H1 (cell line): ENCODE measurements around the gene PPME1. TPM values are rescaled to one million over a fixed set of nuclear protein-coding genes. Genes with fewer than 3 reads are reported as not detected.
"Not testable (repeated sequence)": the region's sequence is repeated elsewhere in the genome, so short reads cannot be mapped to it uniquely, and the experiment has no call there.

ENCODE experiments used
- CTCF ChIA-PET: fragments of 300-600 bp; sonication (Branson Sonifier 250); formaldehyde crosslinking; loops from one replicate; lab custom pipeline; 2021; ENCODE audit not compliant: partially characterized antibody; lab: Charles Lee
- POLR2A ChIA-PET: fragments of 300-600 bp; sonication (Branson Sonifier 250); formaldehyde crosslinking; loops from one replicate; lab custom pipeline; 2021; ENCODE audit warnings: inconsistent platforms; ENCODE audit not compliant: partially characterized antibody; lab: Charles Lee
- DNase-seq, 2 experiments: peaks; one replicate each; pipeline versions ENCODE4 v3.0.0 to v3.0.0-alpha.2; 2010 to 2022; ENCODE audit warnings: low spot score in 2 of 2, low read depth in 1 of 2, mixed read lengths in 1 of 2
- FAIRE-seq: peaks from 2 replicates; lab custom pipeline; 2011; peaks lifted over from hg19 to GRCh38; lab: Jason Lieb, UNC
- H2AFZ ChIP-seq: 2 replicates; pipeline ENCODE4 v1.8.1; 2012; ENCODE audit warnings: low read length, inconsistent platforms
- H2AK5ac ChIP-seq: 2 replicates; pipeline ENCODE4 v1.6.1; 2013; ENCODE audit warnings: low read depth, low read length
- H2BK120ac ChIP-seq: replicated peaks from 2 replicates; pipeline ENCODE3; 2013; ENCODE audit warnings: low read depth, low read length, inconsistent platforms
- H2BK12ac ChIP-seq: 2 replicates; pipeline ENCODE4 v1.6.1; 2013; ENCODE audit warnings: low read depth, low read length
- H2BK15ac ChIP-seq: 2 replicates; pipeline ENCODE4 v1.6.1; 2013; ENCODE audit warnings: low read length
- H2BK20ac ChIP-seq: 2 replicates; pipeline ENCODE4 v1.6.1; 2013; ENCODE audit warnings: low read length
- H2BK5ac ChIP-seq: 2 replicates; pipeline ENCODE4 v1.6.1; 2013; ENCODE audit warnings: low read depth, low read length
- H3K14ac ChIP-seq: 2 replicates; pipeline ENCODE4 v1.6.1; 2013; ENCODE audit warnings: inconsistent platforms; ENCODE audit not compliant: insufficient read length
- H3K18ac ChIP-seq: 2 replicates; pipeline ENCODE4 v1.6.1; 2013; ENCODE audit warnings: low read length; ENCODE audit errors: extremely low read depth
- H3K23ac ChIP-seq: 2 replicates; pipeline ENCODE4 v1.6.1; 2013; ENCODE audit warnings: inconsistent platforms; ENCODE audit not compliant: insufficient read length
- H3K23me2 ChIP-seq: 2 replicates; pipeline ENCODE4 v1.6.1; 2013; ENCODE audit warnings: low read depth, low read length
- H3K27ac ChIP-seq: 2 replicates; pipeline ENCODE4 v1.6.1; 2011; ENCODE audit warnings: low read depth, low read length, inconsistent platforms
- H3K27me3 ChIP-seq, 4 experiments: replicated peaks in 1 of 4; 1 replicate in 1 of 4; 2 replicates in 3 of 4; pipeline versions ENCODE4 v1.6.1 to v1.8.1; 2011 to 2013; ENCODE audit warnings: low read length in 3 of 4, mild to moderate bottlenecking in 3 of 4, inconsistent platforms in 2 of 4, mixed read lengths in 2 of 4, moderate library complexity in 1 of 4; ENCODE audit not compliant: control insufficient read depth in 3 of 4, insufficient read depth in 3 of 4; ENCODE audit errors: extremely low read depth in 1 of 4
- H3K36me3 ChIP-seq, 4 experiments: 2 replicates each; pipeline versions ENCODE4 v1.6.1 to v1.8.1; 2011 to 2013; ENCODE audit warnings: mild to moderate bottlenecking in 4 of 4, low read length in 3 of 4, moderate library complexity in 2 of 4, control low read depth in 1 of 4, inconsistent platforms in 1 of 4; ENCODE audit not compliant: insufficient read depth in 4 of 4, control insufficient read depth in 2 of 4
- H3K4ac ChIP-seq: replicated peaks from 2 replicates; pipeline ENCODE3; 2013; ENCODE audit warnings: low read length, low read depth, mixed read lengths, inconsistent platforms; ENCODE audit not compliant: insufficient read length
- H3K4me1 ChIP-seq, 4 experiments: replicated peaks in 1 of 4; 1 replicate in 1 of 4; 2 replicates in 3 of 4; pipeline versions ENCODE4 v1.6.1 to v1.8.1; 2011 to 2013; ENCODE audit warnings: low read length in 3 of 4, inconsistent platforms in 2 of 4, mixed read lengths in 1 of 4; ENCODE audit not compliant: insufficient read depth in 4 of 4, control insufficient read depth in 3 of 4
- H3K4me2 ChIP-seq, 2 experiments: 2 replicates each; pipeline versions ENCODE4 v1.6.1 to v1.8.1; 2011 to 2013; ENCODE audit warnings: low read depth in 2 of 2, low read length in 2 of 2, control low read depth in 1 of 2, inconsistent platforms in 1 of 2, mild to moderate bottlenecking in 1 of 2; ENCODE audit not compliant: insufficient read depth in 1 of 2
- H3K4me3 ChIP-seq, 4 experiments: fragments of 200-600, 300-600 bp in 1 of 4; sonication (generic), shearing (Covaris generic), sonication (Bioruptor Twin) in 1 of 4; 2 replicates each; pipeline versions ENCODE4 v1.5.1 to v1.8.1; 2011 to 2016; ENCODE audit warnings: low read length in 4 of 4, low read depth in 3 of 4, control low read depth in 2 of 4, inconsistent platforms in 2 of 4, mild to moderate bottlenecking in 2 of 4, mixed read lengths in 1 of 4, moderate library complexity in 1 of 4; ENCODE audit not compliant: insufficient read depth in 2 of 4; ENCODE audit errors: extremely low read depth in 1 of 4
- H3K56ac ChIP-seq: replicated peaks from 2 replicates; pipeline ENCODE3; 2013; ENCODE audit warnings: low read depth, mild to moderate bottlenecking, mixed read lengths, low read length, inconsistent platforms; ENCODE audit not compliant: insufficient read length
- H3K79me1 ChIP-seq: 2 replicates; pipeline ENCODE4 v1.6.1; 2013; ENCODE audit warnings: low read depth, low read length, control low read depth
- H3K79me2 ChIP-seq, 2 experiments: 2 replicates each; pipeline versions ENCODE4 v1.6.1 to v1.8.1; 2012 to 2013; ENCODE audit warnings: low read length in 2 of 2, mild to moderate bottlenecking in 2 of 2, inconsistent platforms in 1 of 2; ENCODE audit not compliant: insufficient read depth in 2 of 2, control insufficient read depth in 1 of 2
- H3K9ac ChIP-seq, 4 experiments: replicated peaks in 1 of 4; 1 replicate in 1 of 4; 2 replicates in 3 of 4; pipeline versions ENCODE4 v1.6.1 to v1.8.1; 2011 to 2013; ENCODE audit warnings: low read depth in 3 of 4, low read length in 3 of 4, control low read depth in 2 of 4, mild to moderate bottlenecking in 2 of 4, moderate library complexity in 2 of 4, inconsistent platforms in 1 of 4; ENCODE audit errors: extremely low read depth in 1 of 4
- H3K9me3 ChIP-seq, 2 experiments: 2 replicates each; pipeline versions ENCODE4 v1.6.1 to v1.8.1; 2012 to 2013; ENCODE audit warnings: mild to moderate bottlenecking in 2 of 2, moderate library complexity in 2 of 2, control low read depth in 1 of 2, inconsistent platforms in 1 of 2, low read depth in 1 of 2, low read length in 1 of 2, mixed read lengths in 1 of 2; ENCODE audit not compliant: insufficient read depth in 2 of 2
- H4K20me1 ChIP-seq, 2 experiments: replicated peaks in 1 of 2; 2 replicates each; pipeline versions ENCODE3 to v1.8.1; 2011 to 2013; ENCODE audit warnings: inconsistent platforms in 2 of 2, low read length in 2 of 2, mild to moderate bottlenecking in 1 of 2; ENCODE audit not compliant: insufficient read depth in 2 of 2, control insufficient read depth in 1 of 2
- H4K5ac ChIP-seq: 2 replicates; pipeline ENCODE4 v1.6.1; 2013; ENCODE audit warnings: low read length, low read depth, mixed read lengths, inconsistent platforms; ENCODE audit not compliant: insufficient read length
- H4K8ac ChIP-seq: 2 replicates; pipeline ENCODE4 v1.8.0; 2013; ENCODE audit warnings: mild to moderate bottlenecking, moderate library complexity, low read length, inconsistent platforms; ENCODE audit not compliant: insufficient read depth; ENCODE audit errors: extremely low read depth
- H4K91ac ChIP-seq: replicated peaks from 2 replicates; pipeline ENCODE3; 2013; ENCODE audit warnings: low read length, mixed read lengths, inconsistent platforms; ENCODE audit not compliant: insufficient read length
- BRCA1 ChIP-seq: IDR thresholded peaks from 2 replicates; pipeline ENCODE4 v1.6.1; 2012; ENCODE audit warnings: low read depth, low read length, improper control_type of control experiment
- SP1 ChIP-seq: IDR thresholded peaks from 2 replicates; pipeline ENCODE4 v1.6.1; 2011; ENCODE audit warnings: low read depth, low read length
- TEAD4 ChIP-seq: IDR thresholded peaks from 2 replicates; pipeline ENCODE4 v1.6.1; 2012; ENCODE audit warnings: low read depth, low read length, inconsistent platforms, mixed read lengths
- WGBS, 2 experiments: shearing (Covaris generic) in 1 of 2; methylation state at CpG; one replicate each; pipeline versions ENCODE4 v1.1.6 to v1.1.7; 2013 to 2015; ENCODE audit warnings: low lambda C conversion rate in 2 of 2, mixed read lengths in 2 of 2, inconsistent platforms in 1 of 2, low coverage in 1 of 2, missing lambda C conversion rate in 1 of 2; ENCODE audit not compliant: insufficient replicate concordance in 2 of 2, insufficient coverage in 1 of 2, insufficient read length in 1 of 2; ENCODE audit errors: extremely low coverage in 1 of 2, missing lambda C conversion rate in 1 of 2; 5-methylcytosine and 5-hydroxymethylcytosine counted together
- polyA plus RNA-seq, 7 experiments: library from polyadenylated mRNA; depleted of rRNA in 3 of 7; stranded (reverse) in 5 of 7; unstranded in 2 of 7; fragments of >200 nt in 5 of 7; fragments of 200-250 nt in 2 of 7; gene quantifications; 1 replicate in 5 of 7; 2 replicates in 1 of 7; 4 replicates in 1 of 7; pipeline versions ENCODE4 v1.2.1 to v1.2.3, GENCODE V29; 2011 to 2013; ENCODE audit warnings: missing spikeins in 2 of 7, mixed read lengths in 2 of 7
- total RNA-seq: library from RNA; stranded (reverse); fragmentation: NEBNext Ultra II Directional; extraction: Animal tissue kit (Norgen Biotek cat#: 25700); gene quantifications from 2 replicates; pipeline ENCODE4 v1.2.1, GENCODE V29; 2021

Gene PPME1
- total and polyA plus RNA-seq, 2 of the 8 experiments (the other 6 are each of a cell fraction or from before 2014, with no cell fraction given) = 55.1 to 64.5 TPM

DNA sequence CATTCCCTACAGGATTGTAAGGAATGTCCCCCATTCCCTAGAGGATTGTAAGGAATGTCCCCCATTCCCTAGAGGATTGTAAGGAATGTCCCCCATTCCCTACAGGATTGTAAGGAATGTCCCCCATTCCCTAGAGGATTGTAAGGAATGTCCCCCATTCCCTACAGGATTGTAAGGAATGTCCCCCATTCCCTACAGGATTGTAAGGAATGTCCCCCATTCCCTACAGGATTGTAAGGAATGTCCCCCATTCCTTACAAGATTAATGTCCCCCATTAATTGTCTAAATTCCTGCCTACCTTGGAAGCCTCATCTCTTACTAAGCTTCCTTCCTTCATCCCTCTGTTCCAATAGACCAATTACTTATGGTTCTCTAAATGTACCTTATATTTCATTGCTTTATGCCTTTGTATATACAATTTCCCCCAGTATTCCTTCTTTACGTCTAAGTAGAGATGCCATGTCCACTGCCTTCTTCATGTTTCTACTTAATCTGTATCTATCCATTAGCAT is 31.1 kb upstream of the PPME1 start:
- H3K9me3 ChIP-seq, H2BK15ac ChIP-seq, H3K79me1 ChIP-seq, H3K23ac ChIP-seq, CTCF ChIA-PET, H3K27ac ChIP-seq, DNase-seq, H3K4me2 ChIP-seq, H3K27me3 ChIP-seq, H3K9ac ChIP-seq, H3K23me2 ChIP-seq, H2BK20ac ChIP-seq, FAIRE-seq, H4K5ac ChIP-seq, H3K14ac ChIP-seq, H3K79me2 ChIP-seq, H3K4me3 ChIP-seq, H4K8ac ChIP-seq, H2AK5ac ChIP-seq, H3K18ac ChIP-seq, H3K4ac ChIP-seq, H4K20me1 ChIP-seq, H2AFZ ChIP-seq, H2BK120ac ChIP-seq, H4K91ac ChIP-seq, H3K56ac ChIP-seq: not testable (repeated sequence)
- POLR2A ChIA-PET = interaction anchor here (0.6 kb wide), 1 partner anchor 36 kb away, joined by 3 read pairs; no protein-coding TSS in a partner anchor
- 0 out of 2 replicates have a peak overlapping the region, but pooled peaks have one; percentile 97 for H2BK5ac ChIP-seq
- H2BK12ac ChIP-seq = peak overlapping the region; percentile 98; the same call in 1 of the 2 replicates
- 88% methylated on average over 1 of the region's 1 CpG; no CpG with 5 or more reads in 1 of the 2 experiments for WGBS, 2 experiments
- TF ChIP-seq TEAD4 = peak; percentile 95
- TF ChIP-seq BRCA1 = peak; percentile 14; the same call in 1 of the 2 replicates
- peak; percentile 28; the same call in 1 of the 2 replicates for TF ChIP-seq SP1
- peaks cover 0 to 14% (median 7%) of the 10 kb centered on the region in 4 experiments; a peak in 6 of 7 replicates for H3K4me1 ChIP-seq
- peaks cover 0 to 29% (median 4%) of the 10 kb centered on the region in 4 experiments; a peak in 5 of 8 replicates for H3K36me3 ChIP-seq
